ENCODE data around the gene MBTPS1. TPM values are rescaled to one million over a fixed set of nuclear protein-coding genes. Genes with fewer than 3 reads are reported as not detected.

The MBTPS1 gene
- total and polyA plus RNA-seq, 9 of the 15 experiments (the other 6 are each of a cell fraction or from before 2014, with no cell fraction given) = 2.8 to 57.6 (median 43.8) TPM

- TF ChIP-seq ZNF318 (IDR thresholded peaks at IDR 0.05; ENCODE audit: borderline replicate concordance in 1 of 2, low read depth in 1 of 2) (no peak), USF1 (CRISPR knock-in tag; IDR thresholded peaks at IDR 0.05) (peak; percentile 90), BCOR (IDR thresholded peaks at IDR 0.05) (no peak), CHD2 (IDR thresholded peaks at IDR 0.05; ENCODE audit: low read depth, low read length) (no peak), TFE3 (CRISPR knock-in tag; IDR thresholded peaks at IDR 0.05) (peak; percentile 74), SAFB2 (IDR thresholded peaks at IDR 0.05; ENCODE audit: borderline replicate concordance, low read depth, low read length, severe bottlenecking) (no peak), REST (IDR thresholded peaks at IDR 0.05; ENCODE audit: borderline replicate concordance) (0 out of 2 replicates have a peak, but pooled peaks have one; percentile 31), REST (CRISPR knock-in tag; IDR thresholded peaks at IDR 0.05; ENCODE audit: low read depth) (no peak), L3MBTL2 (IDR thresholded peaks at IDR 0.05) (peak; percentile 21; the same call in 1 of the 2 replicates)
These were observed 108.8 kb downstream of the MBTPS1 start (continued) for GRCh38 chr16:84007965-84008364.
